Heart right ventricle (tissue), 16 donors: Measurements from ENCODE around the gene SGK2. TPM values are rescaled to one million over a fixed set of nuclear protein-coding genes. Genes with fewer than 3 reads are reported as not detected.

Experiments
- ATAC-seq, 8 donors: fragments of 200-7000 bp; cut with Tn5 transposase; one replicate each; pipeline ENCODE4 v1.9.1; 2020; ENCODE audit warnings: mild to moderate bottlenecking in 8 of 8, moderate library complexity in 8 of 8, moderate number of reproducible peaks in 1 of 8
- DNase-seq, 2 donors: peaks; one replicate each; pipeline ENCODE4 v3.0.0-alpha.2; 2020
- H3K27ac ChIP-seq, 10 donors: fragments of 200-600 bp; sonication (generic) in 2 of 10; one replicate each; pipeline versions ENCODE4 v1.5.0 to v1.8.0; 2020 to 2022; ENCODE audit warnings: mild to moderate bottlenecking in 3 of 10
- H3K27me3 ChIP-seq, 7 donors: fragments of 200-600 bp; one replicate each; pipeline ENCODE4 v1.8.0; 2021 to 2022; ENCODE audit warnings: mild to moderate bottlenecking in 2 of 7
- H3K36me3 ChIP-seq, 9 donors: fragments of 200-600 bp; sonication (generic) in 1 of 9; one replicate each; pipeline versions ENCODE4 v1.5.0 to v1.8.0; 2020 to 2022; ENCODE audit warnings: mild to moderate bottlenecking in 2 of 9
- H3K4me1 ChIP-seq, 9 donors: fragments of 200-600 bp; sonication (generic) in 1 of 9; one replicate each; pipeline versions ENCODE4 v1.5.0 to v1.8.0; 2020 to 2022; ENCODE audit warnings: mild to moderate bottlenecking in 4 of 9
- H3K4me3 ChIP-seq, 10 donors: fragments of 200-600 bp; sonication (generic) in 2 of 10; one replicate each; pipeline versions ENCODE4 v1.5.0 to v1.8.0; 2020 to 2022; ENCODE audit warnings: mild to moderate bottlenecking in 7 of 10, moderate library complexity in 2 of 10
- H3K9me3 ChIP-seq, 11 donors: fragments of 200-600 bp in 10 of 11; sonication (generic) in 2 of 11; one replicate each; pipeline versions ENCODE4 v1.5.0 to v1.8.0; 2013 to 2022; ENCODE audit warnings: mild to moderate bottlenecking in 2 of 11, control low read depth in 1 of 11, moderate library complexity in 1 of 11
- WGBS, 2 donors: extraction: QIAGEN DNeasy Blood & Tissue Kit; methylation state at CpG; one replicate each; pipeline ENCODE4 v1.1.7; 2013; ENCODE audit warnings: inconsistent platforms in 1 of 2; 5-methylcytosine and 5-hydroxymethylcytosine counted together
- intact Hi-C, 10 donors: fragments of 100-400 bp; cut with DNase I; formaldehyde crosslinking; loops; one replicate each; pipeline versions ENCODE4 v1.11.1 to v1.14.2; 2022
- polyA plus RNA-seq, 2 donors: library from polyadenylated mRNA; stranded (reverse); fragments of 200-250 nt; gene quantifications; one replicate each; pipeline ENCODE4 v1.2.3, GENCODE V29; 2013
- total RNA-seq, 10 donors: library from RNA; stranded (reverse); fragmentation: NEBNext Ultra II Directional in 3 of 10; extraction: Animal tissue kit (Norgen Biotek cat#: 25700) in 3 of 10; gene quantifications; one replicate each; pipeline versions ENCODE4 v1.2.1 to v1.2.4, GENCODE V29; 2021 to 2023
- TF ChIP-seq, protein P1 (sequence below), 9 donors: fragments of 200-600 bp; sonication (generic) in 2 of 9; IDR thresholded peaks; one replicate each; pipeline versions ENCODE4 v1.5.0 to v1.8.0; 2021 to 2022; ENCODE audit warnings: antibody characterized with exemption in 9 of 9, mild to moderate bottlenecking in 5 of 9, moderate library complexity in 1 of 9
- donor health status: Arrhythmogenic right ventricular cardiomyopathy.
- donor health status: ischemic (EF 13 %, LVEDD 7.1; RV severe dilation, severe dysfunction).
- donor health status: healthy with polysubstance abuse.
- donor health status: DM: no; HTN: yes; CAD: no.
- donor health status: DM: no; HTN: no; CAD: no.
- donor health status: ischemic (EF 25% LVEDD 6.9; RV normal size, moderate dysfunction).
- donor health status: ischemic (EF 25% LVEDD 5.7; RV mildly dilated, moderate dysfunction).
- donor health status: healthy.
- donor health status: DM: yes; HTN: yes; CAD: no.
- donor health status: Ischemic cardiomyopathy.
- donor health status: ischemic (EF 35%, LVEDD 5.7; RV mildly dilated, moderate dysfunction).
- donor health status: nonischemic (EF 11% LVEDD 7.7; RV severe dilation, severe dysfunction).
- donor health status: DM: yes; HTN: yes; CAD: no.
- donor health status: PGD.
- donor health status: ischemic (EF 29% LVEDD 5.4; RV normal size, mild dysfunction).
- donor health status: nonischemic (EF 23%, LVEDD 6.1; RV moderate dilation, normal function).

The SGK2 gene
- total and polyA plus RNA-seq, 12 donors: 0.09 to 3.1 (median 0.45) TPM; not detected in 3

DNA sequence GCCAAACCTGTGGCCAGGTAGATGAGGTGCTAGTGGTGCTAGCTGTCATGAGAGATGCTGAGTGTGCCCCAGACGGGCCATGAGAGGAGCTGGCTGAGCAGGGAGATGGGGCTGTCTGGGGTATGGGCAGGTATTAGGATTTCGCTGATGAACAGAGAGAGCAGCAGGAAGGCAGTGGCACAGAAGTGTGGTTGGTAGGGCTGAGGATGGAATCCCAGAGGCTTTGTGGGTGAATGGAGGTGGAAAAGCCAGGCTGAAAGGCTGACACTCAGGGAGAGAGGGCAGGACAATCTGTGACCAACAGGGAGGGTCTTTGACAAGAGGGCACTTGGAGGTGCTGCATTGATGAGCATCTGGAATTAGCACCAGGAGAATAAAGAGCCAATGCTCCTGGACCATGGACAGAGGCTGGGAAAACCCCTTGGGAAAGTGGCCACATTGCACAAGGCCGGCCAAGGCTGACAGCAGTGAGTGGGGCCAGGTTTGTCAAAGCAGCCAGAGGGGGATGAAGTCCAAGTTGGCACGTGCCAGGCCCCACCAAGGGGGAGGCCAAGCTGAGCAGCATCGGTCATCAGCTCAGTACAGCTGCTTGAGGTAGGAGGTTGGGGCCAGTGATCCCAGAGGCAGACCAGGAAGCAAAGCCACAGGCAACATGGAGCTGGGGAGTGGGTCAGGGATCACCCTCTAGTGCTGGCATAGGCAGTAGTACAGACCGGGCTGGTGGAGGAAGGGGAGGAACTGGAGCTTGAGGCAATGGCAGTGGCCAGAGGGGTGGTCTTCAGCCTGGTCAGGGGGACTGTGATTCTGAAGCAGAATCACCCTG is 19.7 kb upstream of the SGK2 start:
- WGBS, 2 donors: 68 to 69% methylated on average over 6 of the region's 6 CpGs
- TF ChIP-seq, protein P1, sequence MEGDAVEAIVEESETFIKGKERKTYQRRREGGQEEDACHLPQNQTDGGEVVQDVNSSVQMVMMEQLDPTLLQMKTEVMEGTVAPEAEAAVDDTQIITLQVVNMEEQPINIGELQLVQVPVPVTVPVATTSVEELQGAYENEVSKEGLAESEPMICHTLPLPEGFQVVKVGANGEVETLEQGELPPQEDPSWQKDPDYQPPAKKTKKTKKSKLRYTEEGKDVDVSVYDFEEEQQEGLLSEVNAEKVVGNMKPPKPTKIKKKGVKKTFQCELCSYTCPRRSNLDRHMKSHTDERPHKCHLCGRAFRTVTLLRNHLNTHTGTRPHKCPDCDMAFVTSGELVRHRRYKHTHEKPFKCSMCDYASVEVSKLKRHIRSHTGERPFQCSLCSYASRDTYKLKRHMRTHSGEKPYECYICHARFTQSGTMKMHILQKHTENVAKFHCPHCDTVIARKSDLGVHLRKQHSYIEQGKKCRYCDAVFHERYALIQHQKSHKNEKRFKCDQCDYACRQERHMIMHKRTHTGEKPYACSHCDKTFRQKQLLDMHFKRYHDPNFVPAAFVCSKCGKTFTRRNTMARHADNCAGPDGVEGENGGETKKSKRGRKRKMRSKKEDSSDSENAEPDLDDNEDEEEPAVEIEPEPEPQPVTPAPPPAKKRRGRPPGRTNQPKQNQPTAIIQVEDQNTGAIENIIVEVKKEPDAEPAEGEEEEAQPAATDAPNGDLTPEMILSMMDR (IDR thresholded peaks at IDR 0.05): no peak

DNA sequence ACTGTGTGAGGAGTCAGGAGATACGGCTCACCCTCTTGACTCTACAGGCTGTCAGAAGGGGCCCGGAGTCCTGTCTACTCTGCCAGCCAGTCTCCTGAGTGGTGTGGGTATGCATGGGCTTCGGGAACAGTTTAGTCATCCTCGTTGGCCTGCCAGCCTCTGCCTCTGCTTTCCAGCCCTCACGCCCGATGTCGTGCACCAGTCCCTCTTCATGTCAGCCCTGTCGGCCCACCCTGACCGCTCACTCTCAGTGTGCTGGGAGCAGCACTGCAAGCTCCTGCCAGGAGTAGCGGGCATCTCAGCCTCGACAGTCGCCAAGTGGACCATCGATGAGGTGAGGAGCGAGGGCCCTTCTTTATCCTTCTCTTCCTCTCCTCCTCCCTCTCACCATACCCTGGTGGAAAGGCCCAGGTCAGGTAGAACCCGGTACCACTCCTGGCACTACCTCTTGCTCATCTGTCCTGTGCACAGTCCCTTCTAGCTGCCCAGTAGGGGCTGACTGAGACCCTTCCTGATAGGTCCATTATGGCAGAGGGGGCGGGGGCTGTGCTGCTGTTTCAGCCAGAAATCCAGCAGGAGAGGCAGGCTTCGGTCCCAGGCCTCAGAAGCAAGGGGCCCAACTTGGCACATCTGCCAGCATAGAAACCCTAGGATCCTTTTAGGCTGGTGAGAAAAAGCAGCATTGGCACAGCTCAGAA is 18.7 kb upstream of the SGK2 start:
- ATAC-seq (no peak), DNase-seq (no peak)
- TF ChIP-seq, protein P1 (IDR thresholded peaks at IDR 0.05): no peak
- intact Hi-C loops: loop anchor here in 9 of 10 donors (2.0 to 10.0 kb wide), 6 partner anchors 52 to 545 kb away; partner anchors contain the start of gene IFT52 (in 1 of the 9)
- no peak overlapping the region for H3K4me3 ChIP-seq
- peaks cover 0 to 45% (median 0%) of the 10 kb centered on the region in 9 donors for H3K36me3 ChIP-seq
- H3K4me1 ChIP-seq: peaks cover 0 to 8% (median 0%) of the 10 kb centered on the region in 9 donors
- H3K9me3 ChIP-seq: no peaks in the 10 kb centered on the region
- 85 to 89% methylated on average over 17 of the region's 17 CpGs for WGBS, 2 donors
- no peaks in the 10 kb centered on the region for H3K27me3 ChIP-seq
- H3K27ac ChIP-seq: no peak overlapping the region

More for the DNA sequence above, 19.7 kb upstream of the SGK2 start:
- DNase-seq: no peak
- H3K27ac ChIP-seq: no peak overlapping the region
- H3K36me3 ChIP-seq: peaks cover 0 to 52% (median 0%) of the 10 kb centered on the region in 9 donors
- no peak overlapping the region for H3K4me3 ChIP-seq
- H3K27me3 ChIP-seq: no peaks in the 10 kb centered on the region
- peak in 2 of 8 donors; percentile 25 to 39 for ATAC-seq
- intact Hi-C loops: loop anchor here in 8 of 10 donors (2.0 to 10.0 kb wide), 6 partner anchors 53 to 546 kb away; partner anchors contain the start of gene IFT52 (in 1 of the 8)
- H3K9me3 ChIP-seq: no peaks in the 10 kb centered on the region
- peaks cover 0 to 8% (median 0%) of the 10 kb centered on the region in 9 donors for H3K4me1 ChIP-seq

DNA sequence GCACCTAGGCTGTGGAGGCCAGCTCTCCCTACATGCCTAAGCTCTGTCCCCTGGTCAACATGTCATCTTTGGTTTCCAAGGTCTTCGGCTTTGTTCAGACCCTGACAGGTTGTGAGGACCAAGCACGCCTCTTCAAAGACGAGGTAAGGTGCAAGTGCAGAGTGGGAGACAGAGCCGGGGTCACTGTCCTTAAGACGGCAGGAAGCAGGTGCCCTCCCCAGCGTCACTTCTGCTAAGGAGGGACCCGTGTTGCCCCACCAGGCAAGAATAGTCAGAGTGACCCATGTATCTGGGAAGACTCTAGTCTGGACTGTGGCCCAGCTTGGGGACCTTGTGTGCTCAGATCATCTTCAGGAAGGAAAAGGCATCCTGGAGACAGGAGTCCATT is 18.2 kb upstream of the SGK2 start:
- Histone ChIP-seq H3K36me3 (peaks cover 0 to 40% (median 0%) of the 10 kb centered on the region in 9 donors), H3K4me3 (no peak overlapping the region), H3K27me3 (no peaks in the 10 kb centered on the region), H3K9me3 (no peaks in the 10 kb centered on the region), H3K4me1 (peaks cover 0 to 8% (median 0%) of the 10 kb centered on the region in 9 donors), H3K27ac (no peak overlapping the region)
- intact Hi-C loops: loop anchor here in 2 of 10 donors (5.0 to 10.0 kb wide), 2 partner anchors 542 to 544 kb away; no protein-coding TSS in a partner anchor
- DNase-seq: no peak
- ATAC-seq: no peak
- 91 to 92% methylated on average over 7 of the region's 7 CpGs for WGBS, 2 donors
- TF ChIP-seq, protein P1 (IDR thresholded peaks at IDR 0.05): no peak

DNA sequence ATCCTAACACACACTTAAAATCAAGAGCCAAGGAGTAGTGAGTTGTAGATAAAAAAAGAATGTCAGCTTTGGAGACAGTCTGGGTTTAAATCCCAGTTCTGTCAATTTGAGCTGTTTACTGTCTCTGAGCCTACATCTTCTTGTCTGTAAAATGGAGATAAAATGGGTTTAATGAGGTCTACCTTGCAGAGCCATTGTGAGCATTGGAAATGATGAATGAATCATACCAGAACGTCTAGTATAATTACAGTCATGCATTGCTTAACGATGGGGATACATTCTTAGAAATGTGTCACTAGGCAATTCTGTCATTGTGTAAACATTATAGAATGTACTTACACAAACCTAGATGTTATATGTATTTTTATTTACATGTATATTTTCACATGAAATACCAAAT is 17.6 kb upstream of the SGK2 start:
- Histone ChIP-seq H3K27me3 (no peaks in the 10 kb centered on the region), H3K36me3 (peaks cover 0 to 35% (median 0%) of the 10 kb centered on the region in 9 donors), H3K4me1 (peaks cover 0 to 8% (median 0%) of the 10 kb centered on the region in 9 donors), H3K4me3 (no peak overlapping the region), H3K27ac (no peak overlapping the region), H3K9me3 (no peaks in the 10 kb centered on the region)
- TF ChIP-seq, protein P1 (IDR thresholded peaks at IDR 0.05): no peak
- intact Hi-C loops: loop anchor here in 2 of 10 donors (5.0 to 10.0 kb wide), 2 partner anchors 541 to 544 kb away; no protein-coding TSS in a partner anchor
- ATAC-seq: no peak
- no peak for DNase-seq
- WGBS, 2 donors: 64 to 71% methylated on average over 2 of the region's 2 CpGs
